HL-60 (cell line): ENCODE data around the gene CYTH4.

Experiments used
- CTCF ChIP-seq: IDR thresholded peaks from one replicate; pipeline ENCODE4 v1.5.1; 2011; ENCODE audit warnings: low read length, control low read depth, inconsistent platforms; ENCODE audit not compliant: insufficient read depth
- POLR2AphosphoS5 ChIP-seq: IDR thresholded peaks from 2 replicates; pipeline ENCODE4 v1.6.1; 2012; ENCODE audit warnings: low read depth

DNA sequence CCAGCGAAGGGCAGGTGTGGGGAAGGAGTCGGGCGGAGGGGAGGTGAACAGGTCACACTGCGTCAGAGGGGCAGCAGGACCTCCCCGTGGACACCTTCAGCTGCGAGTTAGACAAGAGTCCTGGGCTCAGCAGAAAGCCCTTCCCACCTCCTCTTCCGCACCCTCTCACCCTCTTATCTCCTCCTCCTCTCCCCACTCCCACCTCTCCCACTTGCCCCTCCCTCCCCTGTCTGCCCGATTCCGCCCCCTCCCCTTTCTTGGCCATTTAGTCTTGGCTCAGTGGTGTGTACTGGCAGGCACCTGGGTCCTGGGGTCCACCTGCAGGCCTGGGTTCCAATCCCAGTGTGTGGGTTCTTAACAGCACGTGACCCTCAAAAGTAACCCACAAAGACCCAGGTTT lies 37.2 kb downstream of the CYTH4 start:
- TF ChIP-seq CTCF, result no peak
- no peak for TF ChIP-seq POLR2AphosphoS5
